Right cardiac atrium (tissue), 5 donors: Measurements from ENCODE around the gene HOXD3. TPM values are rescaled to one million over a fixed set of nuclear protein-coding genes. Genes with fewer than 3 reads are reported as not detected.

Experiments used
- ATAC-seq, 2 donors: fragments of 200-7000 bp; cut with Tn5 transposase; one replicate each; pipeline versions ENCODE4 v1.8.0 to v1.9.1; 2020; ENCODE audit warnings: moderate library complexity in 2 of 2, mild to moderate bottlenecking in 1 of 2
- DNase-seq, 3 donors: peaks; one replicate each; pipeline ENCODE4 v3.0.0-alpha.2; 2020
- H3K27ac ChIP-seq: one replicate; pipeline ENCODE4 v1.5.1; 2013; ENCODE audit warnings: mild to moderate bottlenecking, low read length, control low read depth, moderate library complexity
- H3K27me3 ChIP-seq: one replicate; pipeline ENCODE4 v1.6.1; 2013; ENCODE audit not compliant: control insufficient read depth, insufficient read depth
- H3K4me1 ChIP-seq: one replicate; pipeline ENCODE4 v1.6.1; 2013; ENCODE audit warnings: low read length; ENCODE audit not compliant: control insufficient read depth, insufficient read depth
- H3K4me3 ChIP-seq: one replicate; pipeline ENCODE4 v1.5.1; 2013; ENCODE audit warnings: low read length, control low read depth
- H3K9me3 ChIP-seq: one replicate; pipeline ENCODE4 v1.6.1; 2013; ENCODE audit warnings: low read length; ENCODE audit not compliant: control insufficient read depth
- WGBS: extraction: QIAGEN DNeasy Blood & Tissue Kit; methylation state at CpG from one replicate; pipeline ENCODE4 v1.1.7; 2013; 5-methylcytosine and 5-hydroxymethylcytosine counted together
- intact Hi-C, 4 donors: fragments of 100-400 bp; cut with DNase I; formaldehyde crosslinking; loops; one replicate each; pipeline versions ENCODE4 v1.11.0 to v1.14.0; 2022 to 2023
- polyA plus RNA-seq: library from polyadenylated mRNA; stranded (reverse); fragments of 200-250 nt; gene quantifications from one replicate; pipeline ENCODE4 v1.2.3, GENCODE V29; 2013
- total RNA-seq, 4 donors: library from RNA; stranded (reverse); fragmentation: NEBNext Ultra II Directional; extraction: Animal tissue kit (Norgen Biotek cat#: 25700); gene quantifications; one replicate each; pipeline ENCODE4 v1.2.1, GENCODE V29; 2021
- donor health status: healthy with polysubstance abuse.
- donor health status: DM: no; HTN: yes; CAD: no.
- donor health status: DM: no; HTN: no; CAD: no.
- donor health status: DM: no; HTN: yes; CAD: no; lungs with severe emphysema.
- donor health status: DM: yes; HTN: yes; CAD: no.

HOXD3 gene
- total and polyA plus RNA-seq, 5 donors: 0.16 TPM; not detected in 4

- 3% methylated on average over 71 of the region's 71 CpGs for WGBS
- no peaks in the 10 kb centered on the region for H3K9me3 ChIP-seq
- H3K4me3 ChIP-seq: peak overlapping the region; percentile 43
- ATAC-seq (no peak), DNase-seq (peak in 1 of 3 donors; percentile 63)
- no peaks in the 10 kb centered on the region for H3K4me1 ChIP-seq
- intact Hi-C loops: loop anchor here in 2 of 4 donors (5.0 to 10.0 kb wide), 3 partner anchors 506 to 1008 kb away; no protein-coding TSS in a partner anchor
- peaks cover 10% of the 10 kb centered on the region for H3K27me3 ChIP-seq
- H3K27ac ChIP-seq: no peak overlapping the region
Measured at GRCh38 chr2:176136374-176137251, 20.5 kb upstream of the HOXD3 start.

- WGBS: 26% methylated on average over 2 of the region's 2 CpGs
- H3K9me3 ChIP-seq: no peaks in the 10 kb centered on the region
- intact Hi-C loops: loop anchor here in 2 of 4 donors (5.0 to 10.0 kb wide), 3 partner anchors 505 to 1008 kb away; no protein-coding TSS in a partner anchor
- H3K27ac ChIP-seq: no peak overlapping the region
- no peak overlapping the region for H3K4me3 ChIP-seq
- no peaks in the 10 kb centered on the region for H3K4me1 ChIP-seq
- DNase-seq (no peak), ATAC-seq (no peak)
- peaks cover 10% of the 10 kb centered on the region for H3K27me3 ChIP-seq
Measured at GRCh38 chr2:176137252-176137580, 19.9 kb upstream of the HOXD3 start.

DNA sequence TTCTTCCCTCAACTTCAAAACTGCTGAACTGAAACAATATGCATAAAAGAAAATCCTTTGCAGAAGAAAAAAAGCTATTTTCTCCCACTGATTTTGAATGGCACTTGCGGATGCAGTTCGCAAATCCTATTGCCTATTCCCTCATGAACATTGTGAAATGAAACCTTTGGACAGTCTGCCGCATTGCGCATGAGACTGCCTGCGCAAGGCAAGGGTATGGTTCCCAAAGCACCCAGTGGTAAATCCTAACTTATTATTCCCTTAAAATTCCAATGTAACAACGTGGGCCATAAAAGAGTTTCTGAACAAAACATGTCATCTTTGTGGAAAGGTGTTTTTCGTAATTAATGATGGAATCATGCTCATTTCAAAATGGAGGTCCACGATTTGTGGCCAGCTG, 19.2 kb upstream of the HOXD3 start:
- 42% methylated on average over 8 of the region's 8 CpGs for WGBS
- intact Hi-C loops: loop anchor here in 2 of 4 donors (5.0 to 10.0 kb wide), 3 partner anchors 504 to 1007 kb away; no protein-coding TSS in a partner anchor
- Histone ChIP-seq H3K4me1 (no peaks in the 10 kb centered on the region), H3K27me3 (peaks cover 5% of the 10 kb centered on the region), H3K9me3 (no peaks in the 10 kb centered on the region), H3K27ac (no peak overlapping the region), H3K4me3 (no peak overlapping the region)
- no peak for ATAC-seq
- DNase-seq: no peak

- Histone ChIP-seq H3K4me1 (no peaks in the 10 kb centered on the region), H3K27me3 (peaks cover 9% of the 10 kb centered on the region), H3K27ac (no peak overlapping the region), H3K9me3 (no peaks in the 10 kb centered on the region), H3K4me3 (no peak overlapping the region)
- no peak for ATAC-seq
- intact Hi-C loops: loop anchor here in 2 of 4 donors (5.0 to 10.0 kb wide), 3 partner anchors 504 to 1006 kb away; no protein-coding TSS in a partner anchor
- DNase-seq: no peak
- WGBS: 15% methylated on average over 14 of the region's 14 CpGs
Measured at GRCh38 chr2:176138526-176138922, 18.6 kb upstream of the HOXD3 start.

GRCh38 chr2:176138923-176139660, 18.0 kb upstream of the HOXD3 start:
- 22% methylated on average over 28 of the region's 28 CpGs for WGBS
- Histone ChIP-seq H3K27me3 (peaks cover 9% of the 10 kb centered on the region), H3K9me3 (no peaks in the 10 kb centered on the region), H3K27ac (no peak overlapping the region), H3K4me3 (no peak overlapping the region), H3K4me1 (no peaks in the 10 kb centered on the region)
- ATAC-seq (no peak), DNase-seq (no peak)
- intact Hi-C loops: loop anchor here in 2 of 4 donors (5.0 to 10.0 kb wide), 3 partner anchors 503 to 1006 kb away; no protein-coding TSS in a partner anchor

DNA sequence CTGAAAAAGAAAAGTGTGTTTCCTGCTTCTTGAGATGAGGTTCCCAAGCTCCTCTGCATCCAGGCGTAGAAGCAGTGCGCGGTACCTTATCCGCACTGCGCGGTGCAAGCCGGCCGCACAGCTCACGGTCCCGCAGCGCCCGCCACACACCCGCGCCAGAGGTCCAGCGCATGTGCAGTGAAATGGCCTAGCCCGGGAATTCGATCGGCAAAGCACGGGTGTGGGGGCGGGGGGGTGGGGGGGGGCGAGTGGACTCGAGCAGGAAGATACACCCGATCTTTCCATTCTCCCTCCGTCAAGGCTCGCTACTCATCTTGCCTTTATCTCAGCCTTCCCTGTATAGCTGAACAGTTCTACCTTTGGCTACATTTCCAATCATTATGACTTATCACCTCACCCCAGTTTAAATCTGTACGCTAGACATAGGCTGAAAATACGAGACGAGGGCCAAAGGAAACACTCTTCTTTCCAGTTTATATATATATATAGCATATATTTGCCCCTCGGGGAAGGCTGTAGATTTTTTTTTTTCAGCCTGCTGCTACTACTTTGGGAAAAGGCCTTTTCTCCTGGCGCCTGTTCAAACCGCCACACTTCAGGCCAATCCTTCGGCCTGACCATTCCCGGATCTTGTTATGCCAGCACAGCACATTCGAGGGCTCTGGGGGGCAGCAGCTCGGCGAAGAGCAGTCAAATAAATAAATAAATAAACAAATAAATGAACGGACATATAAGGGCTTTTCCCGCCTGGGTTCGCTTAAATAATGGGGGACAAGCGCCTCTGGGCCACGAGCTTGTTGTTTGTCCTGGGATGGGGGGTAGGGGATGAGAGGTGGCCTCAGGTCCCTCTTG, 17.2 kb upstream of the HOXD3 start:
- intact Hi-C loops: loop anchor here (2.0 to 10.0 kb wide), 12 partner anchors 312 to 1005 kb away; no protein-coding TSS in a partner anchor
- no peak for DNase-seq
- Histone ChIP-seq H3K9me3 (no peaks in the 10 kb centered on the region), H3K4me3 (no peak overlapping the region), H3K27ac (no peak overlapping the region), H3K27me3 (peaks cover 12% of the 10 kb centered on the region), H3K4me1 (no peaks in the 10 kb centered on the region)
- 17% methylated on average over 41 of the region's 41 CpGs for WGBS
- ATAC-seq: no peak

DNA sequence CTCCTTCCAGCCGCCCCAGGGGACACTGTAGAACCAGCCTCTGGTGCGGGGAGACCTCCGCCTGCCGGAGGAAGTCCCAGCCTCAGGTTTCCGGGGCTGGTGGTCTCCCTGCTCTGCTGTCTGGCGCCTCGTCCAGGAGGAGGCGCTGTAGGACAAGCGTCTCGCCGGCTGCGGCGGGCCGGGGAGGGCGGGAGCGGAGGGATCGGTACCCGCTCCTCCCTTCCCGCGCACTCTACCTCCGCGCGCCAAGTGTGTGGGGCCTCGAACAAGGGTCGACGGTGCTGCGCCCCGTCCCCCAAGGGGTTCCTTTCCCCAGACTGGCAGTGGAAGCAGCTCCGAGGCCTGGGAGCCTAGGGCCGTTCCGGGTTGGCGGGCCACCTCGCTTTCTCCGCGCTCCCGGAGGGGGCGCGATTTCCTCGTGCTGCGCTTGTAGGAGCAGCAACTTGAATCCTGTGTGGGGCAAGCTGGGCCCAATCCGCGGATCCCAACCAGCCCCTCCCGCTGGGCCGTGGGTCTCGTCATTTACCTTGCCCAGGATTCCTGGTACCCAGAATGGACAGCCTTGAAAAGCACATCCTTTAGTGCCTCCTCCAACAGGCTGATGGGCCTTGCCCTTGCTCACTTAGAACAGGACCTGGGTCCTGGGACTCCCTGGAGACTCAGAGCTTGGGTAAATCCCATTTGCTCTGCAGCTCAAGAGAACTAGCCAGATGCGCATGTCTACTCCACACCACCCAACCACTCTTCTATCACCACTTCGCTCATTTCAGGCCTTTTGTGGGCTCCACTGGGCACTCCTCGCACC, 16.4 kb upstream of the HOXD3 start:
- H3K27ac ChIP-seq: no peak overlapping the region

GRCh38 chr2:176142281-176142680, 14.8 kb upstream of the HOXD3 start:
- Histone ChIP-seq H3K9me3 (no peaks in the 10 kb centered on the region), H3K4me3 (no peak overlapping the region), H3K27ac (no peak overlapping the region), H3K27me3 (peaks cover 8% of the 10 kb centered on the region), H3K4me1 (no peaks in the 10 kb centered on the region)
- DNase-seq: no peak
- intact Hi-C loops: loop anchor here (5.0 to 10.0 kb wide), 8 partner anchors 310 to 673 kb away; no protein-coding TSS in a partner anchor
- no peak for ATAC-seq
- 87% methylated on average over 2 of the region's 2 CpGs for WGBS

More for the DNA sequence above, 16.4 kb upstream of the HOXD3 start:
- H3K4me1 ChIP-seq: no peaks in the 10 kb centered on the region
- intact Hi-C loops: loop anchor here (2.0 to 10.0 kb wide), 9 partner anchors 312 to 674 kb away; no protein-coding TSS in a partner anchor
- ATAC-seq (peak; percentile 92 to 95), DNase-seq (peak; percentile 69 to 88 (median 86))
- 8% methylated on average over 48 of the region's 48 CpGs for WGBS
- no peaks in the 10 kb centered on the region for H3K9me3 ChIP-seq
- H3K27me3 ChIP-seq: peaks cover 8% of the 10 kb centered on the region
- H3K4me3 ChIP-seq: peak overlapping the region; percentile 32

DNA sequence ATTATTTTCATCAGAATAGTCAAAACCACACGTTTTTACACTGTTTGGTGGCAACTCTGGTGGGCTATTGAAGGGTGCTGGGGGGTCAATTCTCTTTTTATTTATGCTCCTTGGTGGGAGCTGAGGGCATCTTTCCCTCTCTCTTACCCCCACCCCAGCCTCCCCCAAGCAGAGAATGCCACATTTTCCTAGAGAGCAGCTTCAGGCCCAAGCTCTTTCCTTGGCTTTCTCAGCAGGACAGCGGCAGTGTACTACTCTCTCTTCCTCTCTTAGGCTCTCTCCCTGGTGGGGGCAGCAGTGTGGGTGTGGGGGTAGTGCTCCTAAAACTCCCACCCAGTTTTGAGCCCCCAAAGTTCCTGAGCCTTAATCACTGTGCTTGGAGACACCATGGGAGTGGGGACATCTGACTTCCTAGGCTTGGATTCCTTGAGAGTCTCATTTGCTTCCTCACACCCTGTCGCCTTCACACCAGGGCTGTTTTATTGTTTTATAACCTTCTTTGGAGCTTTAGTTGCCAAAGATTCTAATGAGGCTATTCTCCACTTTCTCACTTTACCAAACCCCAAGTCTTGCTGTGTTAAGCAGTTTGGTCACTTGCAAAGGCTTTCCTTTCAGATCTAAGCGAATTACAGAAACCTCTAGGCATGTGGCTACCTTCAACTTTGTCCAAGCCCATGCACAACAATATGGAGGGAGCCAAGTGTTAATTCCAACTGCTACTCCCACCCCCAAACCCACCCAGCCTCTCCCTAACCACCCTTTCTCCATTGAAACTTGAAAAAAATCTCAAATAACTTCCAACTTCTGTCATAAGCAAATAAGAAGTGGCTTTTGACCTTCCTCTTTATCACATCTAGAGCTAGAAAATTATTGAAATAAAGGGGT, 11.8 kb upstream of the HOXD3 start:
- no peak for DNase-seq
- intact Hi-C loops: loop anchor here in 3 of 4 donors (10.0 kb wide), 2 partner anchors 409 to 669 kb away; no protein-coding TSS in a partner anchor
- Histone ChIP-seq H3K27me3 (peaks cover 8% of the 10 kb centered on the region), H3K9me3 (no peaks in the 10 kb centered on the region), H3K4me1 (no peaks in the 10 kb centered on the region), H3K4me3 (no peak overlapping the region), H3K27ac (no peak overlapping the region)
- no peak for ATAC-seq
- 47% methylated on average over 4 of the region's 4 CpGs for WGBS
